Esophagus squamous epithelium (tissue), 5 donors: Measurements from ENCODE around the gene CIPC. TPM values are rescaled to one million over a fixed set of nuclear protein-coding genes. Genes with fewer than 3 reads are reported as not detected.

ENCODE experiments used
- DNase-seq: peaks from one replicate; lab custom pipeline; 2025; lab: John Stamatoyannopoulos, UW
- H3K27ac ChIP-seq, 4 donors: fragments of 200-600 bp; sonication (generic); one replicate each; pipeline ENCODE4 v1.5.1; 2016 to 2019; ENCODE audit warnings: mild to moderate bottlenecking in 1 of 4
- H3K27me3 ChIP-seq, 4 donors: fragments of 200-600 bp; sonication (generic); 1 replicate in 3 of 4; 2 replicates in 1 of 4; pipeline versions ENCODE4 v1.5.1 to v1.6.0; 2017 to 2021; ENCODE audit warnings: antibody characterized with exemption in 1 of 4
- H3K36me3 ChIP-seq, 3 donors: fragments of 200-600 bp; sonication (generic); one replicate each; pipeline ENCODE4 v1.5.1; 2016 to 2019
- H3K4me1 ChIP-seq, 3 donors: fragments of 200-600 bp; sonication (generic); one replicate each; pipeline ENCODE4 v1.5.1; 2017 to 2019
- H3K4me3 ChIP-seq, 4 donors: fragments of 200-600 bp; sonication (generic); 1 replicate in 3 of 4; 2 replicates in 1 of 4; pipeline ENCODE4 v1.5.1; 2016 to 2019; ENCODE audit warnings: mild to moderate bottlenecking in 2 of 4, moderate library complexity in 1 of 4
- H3K9me3 ChIP-seq, 3 donors: fragments of 200-600 bp; sonication (generic); one replicate each; pipeline ENCODE4 v1.5.1; 2016 to 2019
- CTCF ChIP-seq, 6 experiments: fragments of 450-650 bp in 4 of 6; fragments of 200-600 bp in 2 of 6; sonication (generic) in 2 of 6; IDR thresholded peaks; one replicate each; pipeline ENCODE4 v1.5.1; 2016 to 2019; ENCODE audit warnings: antibody characterized with exemption in 6 of 6, mild to moderate bottlenecking in 4 of 6, moderate library complexity in 4 of 6
- POLR2A ChIP-seq, 4 donors: fragments of 450-650 bp; IDR thresholded peaks; one replicate each; pipeline ENCODE4 v1.6.1; 2017; ENCODE audit warnings: antibody characterized with exemption in 4 of 4, mild to moderate bottlenecking in 4 of 4, moderate library complexity in 3 of 4
- WGBS, 2 donors: methylation state at CpG; one replicate each; pipeline ENCODE4 v1.1.5; 2018; 5-methylcytosine and 5-hydroxymethylcytosine counted together
- intact Hi-C: fragments of 100-400 bp; cut with DNase I; formaldehyde crosslinking; loops from one replicate; pipeline ENCODE4 v1.15.0; 2022
- total RNA-seq, 4 donors: library from RNA; depleted of rRNA; stranded (reverse); fragments of >200 nt; gene quantifications; one replicate each; pipeline ENCODE4 v1.1.0, GENCODE V29; 2016
- donor health status: DM: yes; HTN: yes; CAD: no.

Gene CIPC
- total RNA-seq, 4 donors from 2014 or later = 17.1 to 38.3 (median 32.6) TPM

- intact Hi-C loops = no loop called here
- H3K27me3 ChIP-seq = peaks cover 0 to 65% (median 0%) of the 10 kb centered on the region in 4 donors
- DNase-seq = no peak
- WGBS, 2 donors = 10 to 22% methylated on average over 11 to 14 of the region's 18 CpGs
- H3K4me3 ChIP-seq = no peak overlapping the region
- no peaks in the 10 kb centered on the region for H3K9me3 ChIP-seq
- H3K27ac ChIP-seq = no peak overlapping the region
- no peaks in the 10 kb centered on the region for H3K36me3 ChIP-seq
- TF ChIP-seq POLR2A (IDR thresholded peaks at IDR 0.05) = no peak
- TF ChIP-seq CTCF (IDR thresholded peaks at IDR 0.05) = no peak
- peaks cover 0 to 14% (median 10%) of the 10 kb centered on the region in 3 donors for H3K4me1 ChIP-seq
Observed at GRCh38 chr14:77158175-77158881, 60.3 kb downstream of the CIPC start.

DNA sequence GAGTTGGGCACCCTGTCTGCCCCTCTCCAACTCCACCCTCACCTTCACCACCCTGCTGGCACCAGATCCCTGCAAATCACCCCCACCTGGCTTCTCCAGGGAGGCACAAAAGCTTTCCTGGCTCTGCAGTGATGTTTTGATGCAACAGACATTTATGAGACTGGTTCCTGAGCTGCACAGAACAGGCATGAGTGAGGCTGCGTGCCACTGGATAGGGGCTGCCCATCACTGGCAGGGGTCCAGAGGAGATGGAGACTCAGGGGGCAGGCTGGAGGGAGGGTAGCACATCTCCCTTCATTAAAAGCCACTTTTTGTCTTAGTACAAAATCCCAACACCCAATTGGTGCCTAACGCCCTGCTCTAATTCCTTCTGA lies 60.8 kb downstream of the CIPC start:
- no peak overlapping the region for H3K27ac ChIP-seq
- H3K9me3 ChIP-seq = no peaks in the 10 kb centered on the region
- H3K4me1 ChIP-seq = peaks cover 0 to 14% (median 10%) of the 10 kb centered on the region in 3 donors
- intact Hi-C loops = no loop called here
- DNase-seq = no peak
- 75 to 87% methylated on average over 1 of the region's 2 CpGs for WGBS, 2 donors
- no peak overlapping the region for H3K4me3 ChIP-seq
- TF ChIP-seq CTCF (IDR thresholded peaks at IDR 0.05) (no peak), POLR2A (IDR thresholded peaks at IDR 0.05) (no peak)
- H3K27me3 ChIP-seq = peaks cover 0 to 59% (median 0%) of the 10 kb centered on the region in 4 donors
- no peaks in the 10 kb centered on the region for H3K36me3 ChIP-seq

DNA sequence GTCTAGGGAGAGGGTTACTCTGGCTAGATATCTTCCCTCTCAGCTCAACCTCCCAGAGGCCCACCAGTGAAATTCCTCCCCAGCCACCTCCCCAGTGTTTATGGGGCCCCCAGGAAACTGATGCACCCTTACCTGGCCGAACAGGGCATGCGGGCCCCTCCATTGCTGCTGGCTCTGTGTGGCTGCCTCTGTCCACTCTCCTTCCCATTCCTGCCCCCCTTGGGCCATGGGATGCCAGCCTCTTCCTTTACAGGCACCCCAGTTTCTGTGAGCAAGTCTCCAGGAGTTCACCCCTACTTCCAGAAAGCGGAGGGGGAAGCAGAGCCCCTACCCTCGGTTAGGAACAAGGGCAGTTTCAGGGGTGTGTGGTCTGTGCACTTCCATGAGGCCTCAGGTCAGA lies 63.0 kb downstream of the CIPC start:
- H3K4me3 ChIP-seq = no peak overlapping the region
- 71 to 94% methylated on average over 2 to 4 of the region's 4 CpGs for WGBS, 2 donors

More for the DNA sequence above, 63.0 kb downstream of the CIPC start:
- peaks cover 0 to 39% (median 0%) of the 10 kb centered on the region in 4 donors for H3K27me3 ChIP-seq
- H3K36me3 ChIP-seq = no peaks in the 10 kb centered on the region
- no peak for TF ChIP-seq CTCF (IDR thresholded peaks at IDR 0.05)
- TF ChIP-seq POLR2A (IDR thresholded peaks at IDR 0.05) = no peak
- DNase-seq = no peak
- H3K9me3 ChIP-seq = no peaks in the 10 kb centered on the region
- intact Hi-C loops = loop anchor here (5.0 kb wide), 1 partner anchor 46 kb away; no protein-coding TSS in a partner anchor
- H3K4me1 ChIP-seq = peaks cover 0 to 14% (median 10%) of the 10 kb centered on the region in 3 donors
- no peak overlapping the region for H3K27ac ChIP-seq

Other genes starting within 250 kb of the CIPC start
- gene IRF2BPL, start 69.5 kb upstream of the CIPC start, total RNA-seq = 10 to 100 TPM; 15.8 to 28.8 (median 24.0) TPM
- gene ZDHHC22, start 43.5 kb downstream of the CIPC start, total RNA-seq = not detected
- 10 to 100 TPM in 1 of 4 donors, 1 to 10 TPM in 3; 5.2 to 18.6 (median 9.8) TPM for gene TMEM63C, start 83.5 kb downstream of the CIPC start, total RNA-seq
- not detected for gene NGB, start 172.9 kb downstream of the CIPC start, total RNA-seq
- gene POMT2, start 222.6 kb downstream of the CIPC start, total RNA-seq = 10 to 100 TPM in 1 of 4 donors, 1 to 10 TPM in 3; 7.3 to 16.0 (median 8.4) TPM
- 10 to 100 TPM; 22.0 to 44.4 (median 28.1) TPM for gene GSTZ1, start 222.8 kb downstream of the CIPC start, total RNA-seq